GM19025 (cell line): ENCODE measurements around the gene TPH1.

Experiments used
- ATAC-seq: cut with Tn5 transposase; IDR thresholded peaks from one replicate; pipeline ENCODE4 v1.9.1; 2021; ENCODE audit warnings: mild to moderate bottlenecking, low read depth, moderate library complexity; ENCODE audit not compliant: unreplicated experiment

TPH1 gene

GRCh38 chr11:18046116-18046777 lies at the start of gene TPH1:
Gene TPH1 (minus strand): TSS chr11:18046269. CDS start chr11:18040762, 5,507 bp downstream.
- ATAC-seq = no peak

GRCh38 chr11:18093959-18094358 lies 47.9 kb upstream of the TPH1 start:
- no peak for ATAC-seq

GRCh38 chr11:18091731-18092130 lies 45.7 kb upstream of the TPH1 start:
- ATAC-seq = no peak

- ATAC-seq = no peak
Observed at GRCh38 chr11:18088966-18089365, 42.9 kb upstream of the TPH1 start.

- ATAC-seq = no peak
Observed at GRCh38 chr11:18088366-18088765, 42.3 kb upstream of the TPH1 start.

- ATAC-seq = no peak
Observed at GRCh38 chr11:18081551-18081950, 35.5 kb upstream of the TPH1 start.

- no peak for ATAC-seq
Observed at GRCh38 chr11:18080451-18080850, 34.4 kb upstream of the TPH1 start.

- ATAC-seq = no peak
Observed at GRCh38 chr11:18078909-18079308, 32.8 kb upstream of the TPH1 start.

GRCh38 chr11:18075444-18075843 lies 29.4 kb upstream of the TPH1 start:
- no peak for ATAC-seq

GRCh38 chr11:18071098-18071705 lies 25.1 kb upstream of the TPH1 start:
- no peak for ATAC-seq

- no peak for ATAC-seq
Observed at GRCh38 chr11:18067372-18067771, 21.3 kb upstream of the TPH1 start.

GRCh38 chr11:18066626-18067025 lies 20.6 kb upstream of the TPH1 start:
- ATAC-seq = no peak

- ATAC-seq = no peak
Observed at GRCh38 chr11:18065572-18065971, 19.5 kb upstream of the TPH1 start.

GRCh38 chr11:18064450-18065054 lies 18.5 kb upstream of the TPH1 start:
- ATAC-seq = no peak

- ATAC-seq = no peak
Observed at GRCh38 chr11:18063862-18064434, 17.9 kb upstream of the TPH1 start.

GRCh38 chr11:18063125-18063524 lies 17.1 kb upstream of the TPH1 start:
- ATAC-seq = no peak

- ATAC-seq = no peak
Observed at GRCh38 chr11:18061351-18061750, 15.3 kb upstream of the TPH1 start.

- ATAC-seq = no peak
Observed at GRCh38 chr11:18056561-18057181, 10.6 kb upstream of the TPH1 start.

- no peak for ATAC-seq
Observed at GRCh38 chr11:18054511-18055103, 8.5 kb upstream of the TPH1 start.

GRCh38 chr11:18050848-18051247 lies 4.8 kb upstream of the TPH1 start:
- no peak for ATAC-seq

- no peak for ATAC-seq
Observed at GRCh38 chr11:18036456-18036855, 9.6 kb downstream of the TPH1 start.
